Endothelial cell of umbilical vein (primary cell): ENCODE measurements around the gene USP35. TPM values are rescaled to one million over a fixed set of nuclear protein-coding genes. Genes with fewer than 3 reads are reported as not detected.

Experiments
- BruUV-seq: library from RNA; stranded (reverse); fragments of 400-500 nt; replicated peaks from 2 replicates; lab custom pipeline; 2021; lab: Mats Ljungman, UMichigan
- CTCF ChIA-PET: fragments of 300-600, 350-600 bp; sonication (Branson Sonifier 250); formaldehyde crosslinking; loops from one replicate; lab custom pipeline; 2021; ENCODE audit warnings: antibody characterized with exemption, inconsistent platforms; lab: Charles Lee
- POLR2A ChIA-PET: fragments of 300-600, 350-600 bp; sonication (Branson Sonifier 250); formaldehyde crosslinking; loops from one replicate; lab custom pipeline; 2021; ENCODE audit warnings: antibody characterized with exemption, inconsistent platforms; lab: Charles Lee
- DNase-seq: peaks from one replicate; pipeline ENCODE4 v3.0.0-alpha.2; 2011; ENCODE audit warnings: low read depth, low spot score
- FAIRE-seq: peaks from 2 replicates; lab custom pipeline; 2011; peaks lifted over from hg19 to GRCh38; lab: Jason Lieb, UNC
- H2AFZ ChIP-seq: 2 replicates; pipeline ENCODE4 v1.6.0; 2012; ENCODE audit warnings: low read depth, low read length, control low read depth, inconsistent platforms
- H3K27ac ChIP-seq: 2 replicates; pipeline ENCODE4 v1.5.1; 2011; ENCODE audit warnings: low read depth, mild to moderate bottlenecking, control low read depth, low read length, moderate library complexity; ENCODE audit not compliant: insufficient read depth
- H3K27me3 ChIP-seq, 2 experiments: 2 replicates each; pipeline versions ENCODE4 v1.6.0 to v1.6.1; 2011; ENCODE audit warnings: low read length in 2 of 2, mixed read lengths in 1 of 2; ENCODE audit not compliant: control insufficient read depth in 2 of 2, insufficient read depth in 2 of 2
- H3K36me3 ChIP-seq, 2 experiments: 2 replicates in 1 of 2; 3 replicates in 1 of 2; pipeline ENCODE4 v1.5.1; 2011; ENCODE audit warnings: low read length in 2 of 2, mild to moderate bottlenecking in 1 of 2, moderate library complexity in 1 of 2; ENCODE audit not compliant: control insufficient read depth in 2 of 2, insufficient read depth in 2 of 2; ENCODE audit errors: extremely low read depth in 1 of 2
- H3K4me1 ChIP-seq: 3 replicates; pipeline ENCODE4 v1.5.1; 2011; ENCODE audit warnings: mild to moderate bottlenecking, low read length; ENCODE audit not compliant: control insufficient read depth, insufficient read depth; ENCODE audit errors: extremely low read depth
- H3K4me2 ChIP-seq: 2 replicates; pipeline ENCODE4 v1.6.1; 2011; ENCODE audit warnings: low read length, control low read depth, mixed read lengths; ENCODE audit not compliant: insufficient read depth
- H3K4me3 ChIP-seq, 3 experiments: fragments of 200-600 bp in 1 of 3; sonication (generic), shearing (Covaris generic) in 1 of 3; replicated peaks in 1 of 3; 2 replicates each; pipeline ENCODE4 v1.5.1; 2011 to 2016; ENCODE audit warnings: control low read depth in 3 of 3, low read length in 3 of 3, mild to moderate bottlenecking in 2 of 3, inconsistent platforms in 1 of 3, low read depth in 1 of 3, moderate library complexity in 1 of 3; ENCODE audit not compliant: insufficient read depth in 1 of 3
- H3K79me2 ChIP-seq: 2 replicates; pipeline ENCODE4 v1.6.0; 2012; ENCODE audit warnings: low read length, inconsistent platforms; ENCODE audit not compliant: control insufficient read depth, insufficient read depth
- H3K9ac ChIP-seq: replicated peaks from 2 replicates; pipeline ENCODE3; 2011; ENCODE audit warnings: low read length, control low read depth; ENCODE audit not compliant: insufficient read depth; ENCODE audit errors: extremely low read depth
- H3K9me1 ChIP-seq: replicated peaks from 3 replicates; pipeline ENCODE4 v1.6.0; 2011; ENCODE audit warnings: mild to moderate bottlenecking, low read length; ENCODE audit not compliant: control insufficient read depth, insufficient read depth; ENCODE audit errors: extremely low read depth
- H3K9me3 ChIP-seq: replicated peaks from 2 replicates; pipeline ENCODE4 v1.5.1; 2012; ENCODE audit warnings: low read length, inconsistent platforms; ENCODE audit not compliant: control insufficient read depth, insufficient read depth
- H4K20me1 ChIP-seq: replicated peaks from 2 replicates; pipeline ENCODE3; 2011; ENCODE audit warnings: mild to moderate bottlenecking, low read length; ENCODE audit not compliant: control insufficient read depth, insufficient read depth; ENCODE audit errors: extremely low read depth
- EZH2 ChIP-seq: IDR thresholded peaks from 2 replicates; pipeline ENCODE4 v1.6.1; 2012; ENCODE audit warnings: borderline replicate concordance, low read depth, mild to moderate bottlenecking, moderate library complexity, low read length, inconsistent platforms; ENCODE audit not compliant: severe bottlenecking
- FOS ChIP-seq: IDR thresholded peaks from 2 replicates; pipeline ENCODE4 v1.6.1; 2011; ENCODE audit warnings: mild to moderate bottlenecking, low read length, moderate library complexity, borderline replicate concordance; ENCODE audit not compliant: insufficient read depth
- GATA2 ChIP-seq: IDR thresholded peaks from 2 replicates; pipeline ENCODE4 v1.7.0; 2011; ENCODE audit warnings: low read depth, mild to moderate bottlenecking, moderate library complexity, mixed read lengths, low read length; ENCODE audit not compliant: insufficient read length, insufficient read depth
- JUN ChIP-seq: IDR thresholded peaks from 2 replicates; pipeline ENCODE4 v1.6.1; 2011; ENCODE audit warnings: borderline replicate concordance, low read depth; ENCODE audit not compliant: insufficient read length, insufficient read depth
- POLR2A ChIP-seq: IDR thresholded peaks from 2 replicates; pipeline ENCODE4 v1.6.1; 2012; ENCODE audit warnings: low read depth, mild to moderate bottlenecking, control low read depth, low read length
- dilution Hi-C: fragments of 300-500 bp; cut with MboI; formaldehyde crosslinking; loops from one replicate; pipeline ENCODE4 v1.15.0; 2019; ENCODE audit warnings: low sequenced_read_pairs; ENCODE audit not compliant: extremely low pct_ligation_motif_present
- intact Hi-C: fragments of 100-400 bp; cut with micrococcal nuclease; formaldehyde crosslinking; loops from one replicate; pipeline ENCODE4 v1.10.0; 2022
- polyA plus RNA-seq, 4 experiments: library from polyadenylated mRNA; depleted of rRNA in 3 of 4; stranded (reverse) in 3 of 4; unstranded in 1 of 4; fragments of >200 nt; gene quantifications; 2 replicates each; pipeline versions ENCODE4 v1.2.1 to v1.2.3, GENCODE V29; 2011 to 2012; ENCODE audit warnings: missing spikeins in 1 of 4
- total RNA-seq: library from RNA; stranded (reverse); gene quantifications from 2 replicates; pipeline ENCODE4 v1.2.3, GENCODE V29; 2021
- TF ChIP-seq, protein P1 (sequence below), 2 donors: IDR thresholded peaks; 1 replicate in 1 of 2; 2 replicates in 1 of 2; pipeline ENCODE4 v1.5.1; 2011; ENCODE audit warnings: low read length in 2 of 2, mild to moderate bottlenecking in 2 of 2, moderate library complexity in 2 of 2, control low read depth in 1 of 2, inconsistent platforms in 1 of 2, low read depth in 1 of 2; ENCODE audit not compliant: insufficient read depth in 1 of 2; ENCODE audit errors: extremely low read depth in 1 of 2
- TF ChIP-seq, protein P2 (sequence below): IDR thresholded peaks from 2 replicates; pipeline ENCODE4 v1.6.1; 2011; ENCODE audit not compliant: insufficient read depth, insufficient read length

USP35 gene
- total and polyA plus RNA-seq, 2 donors (not counting 3 experiments of a cell fraction or from before 2014, with no cell fraction given) = 8.9 to 12.4 TPM

- FAIRE-seq (no peak), DNase-seq (no peak)
- H3K4me3 ChIP-seq = no peak overlapping the region
- intact Hi-C loops (no loop called here), dilution Hi-C loops (no loop called here)
- no peaks in the 10 kb centered on the region for H3K27me3 ChIP-seq
- peaks cover 12% of the 10 kb centered on the region for H3K79me2 ChIP-seq
- POLR2A ChIA-PET = no interaction called here
- BruUV-seq = no TSS peak
- CTCF ChIA-PET = interaction anchor here (1.4 to 3.9 kb wide), 3 partner anchors 30 to 307 kb away, joined by 6 to 21 read pairs (median 11); no protein-coding TSS in a partner anchor
- peaks cover 21% of the 10 kb centered on the region for H3K4me1 ChIP-seq
- H2AFZ ChIP-seq = no peak overlapping the region
- no peaks in the 10 kb centered on the region for H3K9me3 ChIP-seq
- H3K27ac ChIP-seq = no peak overlapping the region
- H3K9ac ChIP-seq = no peak overlapping the region
- H3K9me1 ChIP-seq = peaks cover 2% of the 10 kb centered on the region
- no peak overlapping the region for H3K4me2 ChIP-seq
- no peaks in the 10 kb centered on the region for H4K20me1 ChIP-seq
- no peaks in the 10 kb centered on the region for H3K36me3 ChIP-seq
- TF ChIP-seq JUN = no peak
- TF ChIP-seq, protein P1, sequence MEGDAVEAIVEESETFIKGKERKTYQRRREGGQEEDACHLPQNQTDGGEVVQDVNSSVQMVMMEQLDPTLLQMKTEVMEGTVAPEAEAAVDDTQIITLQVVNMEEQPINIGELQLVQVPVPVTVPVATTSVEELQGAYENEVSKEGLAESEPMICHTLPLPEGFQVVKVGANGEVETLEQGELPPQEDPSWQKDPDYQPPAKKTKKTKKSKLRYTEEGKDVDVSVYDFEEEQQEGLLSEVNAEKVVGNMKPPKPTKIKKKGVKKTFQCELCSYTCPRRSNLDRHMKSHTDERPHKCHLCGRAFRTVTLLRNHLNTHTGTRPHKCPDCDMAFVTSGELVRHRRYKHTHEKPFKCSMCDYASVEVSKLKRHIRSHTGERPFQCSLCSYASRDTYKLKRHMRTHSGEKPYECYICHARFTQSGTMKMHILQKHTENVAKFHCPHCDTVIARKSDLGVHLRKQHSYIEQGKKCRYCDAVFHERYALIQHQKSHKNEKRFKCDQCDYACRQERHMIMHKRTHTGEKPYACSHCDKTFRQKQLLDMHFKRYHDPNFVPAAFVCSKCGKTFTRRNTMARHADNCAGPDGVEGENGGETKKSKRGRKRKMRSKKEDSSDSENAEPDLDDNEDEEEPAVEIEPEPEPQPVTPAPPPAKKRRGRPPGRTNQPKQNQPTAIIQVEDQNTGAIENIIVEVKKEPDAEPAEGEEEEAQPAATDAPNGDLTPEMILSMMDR (IDR thresholded peaks at IDR 0.05; ENCODE audit: extremely low read depth in 1 of 2, insufficient read depth in 1 of 2, low read depth in 1 of 2, low read length in 2 of 2) = no peak
- TF ChIP-seq EZH2 = no peak
- TF ChIP-seq, protein P2, sequence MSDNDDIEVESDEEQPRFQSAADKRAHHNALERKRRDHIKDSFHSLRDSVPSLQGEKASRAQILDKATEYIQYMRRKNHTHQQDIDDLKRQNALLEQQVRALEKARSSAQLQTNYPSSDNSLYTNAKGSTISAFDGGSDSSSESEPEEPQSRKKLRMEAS = no peak
- TF ChIP-seq POLR2A = no peak
- no peak for TF ChIP-seq GATA2
- TF ChIP-seq FOS = no peak
Observed at GRCh38 chr11:78257654-78258053, 68.9 kb downstream of the USP35 start.
